Measurements from ENCODE around the gene SCRN2. TPM values are rescaled to one million over a fixed set of nuclear protein-coding genes. Genes with fewer than 3 reads are reported as not detected.

The SCRN2 gene
- total RNA-seq, 4 donors from 2014 or later: 13.9 to 24.8 (median 17.8) TPM

- TF ChIP-seq CTCF (IDR thresholded peaks at IDR 0.05) (no peak), POLR2A (IDR thresholded peaks at IDR 0.05) (no peak)
- no peak for DNase-seq
- H3K27ac ChIP-seq: no peak overlapping the region
- no peaks in the 10 kb centered on the region for H3K4me1 ChIP-seq
- no peaks in the 10 kb centered on the region for H3K9me3 ChIP-seq
- H3K4me3 ChIP-seq: no peak overlapping the region
- H3K36me3 ChIP-seq: no peaks in the 10 kb centered on the region
- WGBS, 2 donors: 33 to 52% methylated on average over 2 of the region's 2 CpGs
- intact Hi-C loops (cut with DNase I): loop anchor here (10.0 kb wide), 1 partner anchor 83 kb away; no protein-coding TSS in a partner anchor
- H3K27me3 ChIP-seq: peaks cover 0 to 35% (median 3%) of the 10 kb centered on the region in 4 donors
Observed at GRCh38 chr17:47797797-47798196, 43.3 kb downstream of the SCRN2 start.

DNA sequence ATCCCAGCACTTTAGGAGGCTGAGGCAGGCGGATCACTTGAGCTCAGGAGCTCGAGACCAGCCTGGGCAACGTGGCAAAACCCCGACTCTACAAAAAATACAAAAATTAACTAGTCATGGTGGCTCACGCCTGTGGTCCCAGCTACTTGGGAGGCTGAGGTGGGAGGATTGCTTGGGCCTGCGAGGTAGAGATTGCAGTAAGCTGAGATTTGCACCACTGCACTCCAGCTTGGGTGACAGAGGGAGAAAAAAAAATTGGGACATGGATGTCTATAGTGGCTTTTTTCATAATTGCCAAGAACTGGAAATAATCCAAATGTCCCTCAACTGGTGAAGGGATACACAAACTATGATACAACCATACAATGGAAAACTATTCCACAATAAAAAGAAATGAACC, 48.1 kb downstream of the SCRN2 start:
- peaks cover 8 to 12% (median 9%) of the 10 kb centered on the region in 3 donors for H3K4me1 ChIP-seq
- H3K27ac ChIP-seq: no peak overlapping the region
- intact Hi-C loops (cut with DNase I): loop anchor here (10.0 kb wide), 1 partner anchor 78 kb away; no protein-coding TSS in a partner anchor
- no peak for DNase-seq
- H3K4me3 ChIP-seq: no peak overlapping the region
- TF ChIP-seq POLR2A (IDR thresholded peaks at IDR 0.05) (no peak), CTCF (IDR thresholded peaks at IDR 0.05) (no peak)
- H3K36me3 ChIP-seq: no peaks in the 10 kb centered on the region
- WGBS, 2 donors: 61 to 71% methylated on average over 6 of the region's 6 CpGs
- H3K9me3 ChIP-seq: no peaks in the 10 kb centered on the region
- H3K27me3 ChIP-seq: peaks cover 0 to 75% (median 18%) of the 10 kb centered on the region in 4 donors

DNA sequence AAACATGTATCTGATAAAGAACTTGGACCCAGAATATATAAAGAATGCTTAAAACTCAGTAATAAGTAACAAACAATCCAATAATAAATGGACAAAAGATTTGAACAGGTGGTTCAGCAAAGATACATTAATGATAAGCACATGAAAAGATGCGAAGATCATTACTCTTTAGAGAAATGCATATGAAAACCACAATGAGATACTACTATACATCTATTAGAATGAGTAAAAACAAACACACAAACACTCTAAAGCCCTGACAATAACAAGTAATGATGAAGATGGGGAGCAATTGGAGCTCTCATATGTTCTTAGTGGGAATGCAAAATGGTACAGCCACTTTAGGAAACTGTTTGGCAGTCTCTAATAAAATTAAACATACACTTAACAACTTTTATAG, 48.6 kb downstream of the SCRN2 start:
- Histone ChIP-seq H3K4me1 (peaks cover 8 to 12% (median 9%) of the 10 kb centered on the region in 3 donors), H3K27me3 (peaks cover 0 to 80% (median 18%) of the 10 kb centered on the region in 4 donors), H3K36me3 (no peaks in the 10 kb centered on the region), H3K4me3 (no peak overlapping the region), H3K27ac (no peak overlapping the region), H3K9me3 (no peaks in the 10 kb centered on the region)
- DNase-seq: no peak
- TF ChIP-seq POLR2A (IDR thresholded peaks at IDR 0.05) (no peak), CTCF (IDR thresholded peaks at IDR 0.05) (no peak)
- WGBS, 2 donors: 75 to 82% methylated on average over 1 of the region's 1 CpG
- intact Hi-C loops (cut with DNase I): loop anchor here (10.0 kb wide), 1 partner anchor 78 kb away; no protein-coding TSS in a partner anchor

DNA sequence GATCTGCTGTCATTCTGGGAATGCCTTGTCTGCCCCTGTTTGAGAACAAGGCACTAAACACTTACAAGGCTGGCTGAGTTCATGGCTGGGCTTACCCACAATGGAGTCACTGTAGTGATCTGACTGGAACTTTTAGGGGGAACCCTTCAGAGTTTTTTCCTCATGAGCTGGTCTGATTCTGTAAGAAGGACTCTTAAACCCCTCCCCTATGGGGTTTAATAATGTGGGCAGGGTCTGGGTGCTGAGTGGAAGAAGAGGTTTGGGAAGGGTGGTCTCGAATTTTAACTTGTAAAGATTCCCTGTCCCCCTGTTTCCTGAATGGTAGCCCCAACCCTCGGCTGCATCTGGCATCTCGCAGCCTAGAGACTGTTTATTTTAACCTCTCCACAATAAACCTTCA, 50.0 kb downstream of the SCRN2 start:
- no peaks in the 10 kb centered on the region for H3K9me3 ChIP-seq
- peaks cover 8 to 12% (median 9%) of the 10 kb centered on the region in 3 donors for H3K4me1 ChIP-seq
- intact Hi-C loops (cut with DNase I): loop anchor here (10.0 kb wide), 1 partner anchor 76 kb away; no protein-coding TSS in a partner anchor
- no peak overlapping the region for H3K27ac ChIP-seq
- H3K4me3 ChIP-seq: no peak overlapping the region
- no peaks in the 10 kb centered on the region for H3K36me3 ChIP-seq
- TF ChIP-seq POLR2A (IDR thresholded peaks at IDR 0.05): no peak
- TF ChIP-seq CTCF (IDR thresholded peaks at IDR 0.05): no peak
- DNase-seq: no peak
- H3K27me3 ChIP-seq: peaks cover 0 to 86% (median 18%) of the 10 kb centered on the region in 4 donors
- WGBS, 2 donors: 26 to 35% methylated on average over 3 of the region's 3 CpGs

DNA sequence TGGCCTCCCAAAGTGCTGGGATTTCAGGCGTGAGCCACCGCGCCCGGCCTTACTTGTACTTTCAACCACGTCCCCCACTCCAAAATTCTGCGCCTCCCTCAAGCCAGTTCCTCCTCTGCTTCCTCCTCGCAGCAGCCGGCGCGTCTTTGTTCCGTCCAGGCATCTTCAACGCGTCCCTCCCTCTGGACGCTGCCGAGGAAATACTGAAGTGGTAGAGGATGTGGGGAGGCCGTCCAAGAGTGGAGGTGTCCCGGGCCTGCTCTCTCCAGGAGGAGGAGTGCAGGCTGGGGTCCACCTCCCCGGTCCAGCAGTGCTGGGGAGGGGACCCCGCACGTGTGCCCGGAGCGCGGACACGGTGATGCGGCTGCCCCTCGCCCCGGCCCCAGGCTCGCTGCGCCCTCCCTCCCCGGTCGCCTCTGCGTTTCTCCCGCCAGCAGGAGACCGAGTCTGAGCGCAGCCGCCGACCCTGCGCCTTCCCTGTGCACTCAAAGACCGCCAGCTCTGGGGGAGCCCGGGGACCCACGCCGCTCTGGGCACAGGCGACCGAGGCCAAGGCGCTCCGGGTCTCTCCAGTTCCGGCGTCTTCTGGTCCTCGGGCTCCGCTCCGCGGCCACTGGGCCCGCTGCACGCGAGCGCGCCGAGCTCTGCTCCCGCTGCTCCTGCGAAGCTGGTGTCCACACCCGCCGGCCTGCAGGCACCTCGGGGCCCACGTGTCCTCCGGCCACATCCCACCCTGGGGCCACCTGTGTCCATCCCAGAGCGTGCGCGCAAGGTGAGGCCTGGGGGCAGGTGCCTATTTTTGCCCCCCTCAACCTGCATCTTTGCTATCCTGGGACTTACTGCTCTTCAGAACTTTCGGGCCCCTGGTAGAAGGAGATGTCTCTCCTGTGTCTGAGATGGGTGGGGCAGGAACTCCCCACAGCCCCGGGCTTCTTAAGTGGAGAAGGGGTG, 51.2 kb downstream of the SCRN2 start:
- Histone ChIP-seq H3K9me3 (no peaks in the 10 kb centered on the region), H3K4me1 (peaks cover 8 to 12% (median 9%) of the 10 kb centered on the region in 3 donors), H3K27me3 (peaks cover 0 to 93% (median 18%) of the 10 kb centered on the region in 4 donors), H3K27ac (no peak overlapping the region), H3K4me3 (peak overlapping the region; percentile 14 to 65 (median 44)), H3K36me3 (no peaks in the 10 kb centered on the region)
- 5 to 8% methylated on average over 10 to 22 of the region's 70 CpGs for WGBS, 2 donors
- peak in 5 of 6 experiments; percentile 19 to 57 (median 34) for TF ChIP-seq CTCF (IDR thresholded peaks at IDR 0.05)
- no peak for TF ChIP-seq POLR2A (IDR thresholded peaks at IDR 0.05)
- intact Hi-C loops (cut with DNase I): loop anchor here (10.0 kb wide), 1 partner anchor 75 kb away; no protein-coding TSS in a partner anchor
- DNase-seq: no peak
